COLO668 (cell line): ENCODE data around the gene SH3TC1.

ENCODE experiments used
- DNase-seq: peaks from one replicate; lab custom pipeline; 2025; ENCODE audit not compliant: unreplicated experiment; lab: John Stamatoyannopoulos, UW

Gene SH3TC1

GRCh38 chr4:8241211-8241779 is 42.2 kb downstream of the SH3TC1 start:
- no peak for DNase-seq

GRCh38 chr4:8241895-8242696 is 43.0 kb downstream of the SH3TC1 start:
- peak; percentile 68 for DNase-seq

GRCh38 chr4:8242782-8243560 is 43.9 kb downstream of the SH3TC1 start:
- DNase-seq = no peak

GRCh38 chr4:8244001-8244757 is 45.1 kb downstream of the SH3TC1 start:
- DNase-seq = no peak

GRCh38 chr4:8244931-8245460 is 45.9 kb downstream of the SH3TC1 start:
- DNase-seq = no peak

GRCh38 chr4:8245884-8246833 is 47.1 kb downstream of the SH3TC1 start:
- DNase-seq = no peak

- DNase-seq = no peak
Measured at GRCh38 chr4:8247047-8247930, 48.2 kb downstream of the SH3TC1 start.

- no peak for DNase-seq
Measured at GRCh38 chr4:8248091-8248490, 49.0 kb downstream of the SH3TC1 start.

- no peak for DNase-seq
Measured at GRCh38 chr4:8250227-8250626, 51.1 kb downstream of the SH3TC1 start.

GRCh38 chr4:8250637-8251036 is 51.5 kb downstream of the SH3TC1 start:
- DNase-seq = no peak

GRCh38 chr4:8251110-8251883 is 52.2 kb downstream of the SH3TC1 start:
- no peak for DNase-seq

GRCh38 chr4:8252301-8253173 is 53.4 kb downstream of the SH3TC1 start:
- no peak for DNase-seq

GRCh38 chr4:8254076-8254475 is 55.0 kb downstream of the SH3TC1 start:
- no peak for DNase-seq

- DNase-seq = no peak
Measured at GRCh38 chr4:8255698-8256441, 56.8 kb downstream of the SH3TC1 start.

GRCh38 chr4:8257854-8258253 is 58.8 kb downstream of the SH3TC1 start:
- DNase-seq = no peak

GRCh38 chr4:8258552-8259212 is 59.6 kb downstream of the SH3TC1 start:
- DNase-seq = no peak
